ENCODE measurements around the gene ELAVL1. TPM values are rescaled to one million over a fixed set of nuclear protein-coding genes. Genes with fewer than 3 reads are reported as not detected.

The ELAVL1 gene
- total RNA-seq, 1 donor from 2014 or later: 107 TPM

- Mint-ChIP-seq H3K9me3 (ENCODE audit: unreplicated experiment) (no peaks in the 10 kb centered on the region), H3K27ac (ENCODE audit: unreplicated experiment) (peak overlapping the region; percentile 85), H3K36me3 (ENCODE audit: low read depth, unreplicated experiment) (peaks cover 6% of the 10 kb centered on the region), H3K27me3 (ENCODE audit: low read depth, unreplicated experiment) (no peaks in the 10 kb centered on the region), H3K4me1 (ENCODE audit: low read depth, unreplicated experiment) (peaks cover 37% of the 10 kb centered on the region), H3K4me3 (ENCODE audit: unreplicated experiment) (peak overlapping the region; percentile 79)
- Histone ChIP-seq H2AFZ (ENCODE audit: low read depth, low read length) (no peak overlapping the region), H3K36me3 (ENCODE audit: insufficient read depth, low read length) (no peaks in the 10 kb centered on the region), H3K27me3 (ENCODE audit: insufficient read depth, low read length) (no peaks in the 10 kb centered on the region), H3K9me3 (ENCODE audit: insufficient read depth, low read depth, low read length) (no peaks in the 10 kb centered on the region), H3K4me1 (ENCODE audit: insufficient read depth, low read length) (peaks cover 27% of the 10 kb centered on the region), H4K20me1 (ENCODE audit: insufficient read depth, low read length) (peaks cover 75% of the 10 kb centered on the region), H3K4me3 (ENCODE audit: insufficient read depth, low read depth, low read length) (peak overlapping the region; percentile 2), H3K27ac (ENCODE audit: low read depth, low read length) (peak overlapping the region; percentile 7), H3K79me2 (ENCODE audit: insufficient read depth, low read length) (peaks cover 86% of the 10 kb centered on the region), H3K9ac (ENCODE audit: low read length) (peak overlapping the region; percentile 33), H3K4me2 (ENCODE audit: low read length) (peak overlapping the region; percentile 75)
- DNase-seq (ENCODE audit: low read depth): peak; percentile 36
- TF ChIP-seq CTCF (IDR thresholded peaks at IDR 0.05; ENCODE audit: insufficient read depth, low read depth, low read length) (peak; percentile 94), EZH2 (IDR thresholded peaks at IDR 0.05; ENCODE audit: insufficient read depth, low read length) (no peak)
- no peak for FAIRE-seq
Observed at GRCh38 chr19:8001995-8002849, 3.2 kb downstream of the ELAVL1 start.

GRCh38 chr19:8001651-8001994, 3.8 kb downstream of the ELAVL1 start:
- peak overlapping the region; percentile 33 for H3K9ac ChIP-seq (ENCODE audit: low read length)
- FAIRE-seq: no peak

More at GRCh38 chr19:8001651-8001994, 3.8 kb downstream of the ELAVL1 start:
- Histone ChIP-seq H3K9me3 (ENCODE audit: insufficient read depth, low read depth, low read length) (no peaks in the 10 kb centered on the region), H4K20me1 (ENCODE audit: insufficient read depth, low read length) (peaks cover 81% of the 10 kb centered on the region), H3K4me1 (ENCODE audit: insufficient read depth, low read length) (peaks cover 27% of the 10 kb centered on the region), H3K36me3 (ENCODE audit: insufficient read depth, low read length) (no peaks in the 10 kb centered on the region), H3K27ac (ENCODE audit: low read depth, low read length) (no peak overlapping the region), H3K27me3 (ENCODE audit: insufficient read depth, low read length) (no peaks in the 10 kb centered on the region), H3K4me2 (ENCODE audit: low read length) (peak overlapping the region; percentile 75), H3K4me3 (ENCODE audit: insufficient read depth, low read depth, low read length) (no peak overlapping the region), H3K79me2 (ENCODE audit: insufficient read depth, low read length) (peaks cover 92% of the 10 kb centered on the region), H2AFZ (ENCODE audit: low read depth, low read length) (no peak overlapping the region)
- TF ChIP-seq EZH2 (IDR thresholded peaks at IDR 0.05; ENCODE audit: insufficient read depth, low read length) (no peak), CTCF (IDR thresholded peaks at IDR 0.05; ENCODE audit: insufficient read depth, low read depth, low read length) (no peak)
- Mint-ChIP-seq H3K27me3 (ENCODE audit: low read depth, unreplicated experiment) (no peaks in the 10 kb centered on the region), H3K4me3 (ENCODE audit: unreplicated experiment) (peak overlapping the region; percentile 79), H3K9me3 (ENCODE audit: unreplicated experiment) (no peaks in the 10 kb centered on the region), H3K4me1 (ENCODE audit: low read depth, unreplicated experiment) (peaks cover 37% of the 10 kb centered on the region), H3K36me3 (ENCODE audit: low read depth, unreplicated experiment) (peaks cover 6% of the 10 kb centered on the region), H3K27ac (ENCODE audit: unreplicated experiment) (peak overlapping the region; percentile 85)
- no peak for DNase-seq (ENCODE audit: low read depth)
